ENCODE measurements around the gene ZNF536. TPM values are rescaled to one million over a fixed set of nuclear protein-coding genes. Genes with fewer than 3 reads are reported as not detected.

Gene ZNF536
- total RNA-seq, 1 experiment from 2014 or later: 2.9 TPM

GRCh38 chr19:30518965-30519606 is 146.9 kb downstream of the ZNF536 start:
- no peaks in the 10 kb centered on the region for H3K36me3 ChIP-seq (ENCODE audit: insufficient read depth, low read length, poor library complexity, severe bottlenecking)
- BruUV-seq (replicated peaks): no TSS peak
- H3K4me3 ChIP-seq (ENCODE audit: low read depth, low read length, poor library complexity, severe bottlenecking): no peak overlapping the region
- DNase-seq (ENCODE audit: low spot score): no peak
- H3K27ac ChIP-seq (ENCODE audit: low read depth, low read length, poor library complexity, severe bottlenecking): no peak overlapping the region
- no peaks in the 10 kb centered on the region for H3K27me3 ChIP-seq (replicated peaks; ENCODE audit: insufficient read depth, low read depth, low read length, poor library complexity)
- ChIA-PET POLR2A (ENCODE audit: low non-redundant PET) (interaction anchor here (0.6 kb wide), 1 partner anchor 397 kb away, joined by 5 read pairs; no protein-coding TSS in a partner anchor), CTCF (no interaction called here)
- no peak for TF ChIP-seq EZH2 (IDR thresholded peaks at IDR 0.05; ENCODE audit: borderline replicate concordance, low read depth, low read length, poor library complexity, severe bottlenecking)
- no peaks in the 10 kb centered on the region for H3K4me1 ChIP-seq (ENCODE audit: insufficient read depth, low read length, poor library complexity, severe bottlenecking)
- intact Hi-C loops (cut with micrococcal nuclease; ENCODE audit: unreplicated experiment): no loop called here
- no peaks in the 10 kb centered on the region for H3K9me3 ChIP-seq (ENCODE audit: low read depth, low read length, poor library complexity, severe bottlenecking)

DNA sequence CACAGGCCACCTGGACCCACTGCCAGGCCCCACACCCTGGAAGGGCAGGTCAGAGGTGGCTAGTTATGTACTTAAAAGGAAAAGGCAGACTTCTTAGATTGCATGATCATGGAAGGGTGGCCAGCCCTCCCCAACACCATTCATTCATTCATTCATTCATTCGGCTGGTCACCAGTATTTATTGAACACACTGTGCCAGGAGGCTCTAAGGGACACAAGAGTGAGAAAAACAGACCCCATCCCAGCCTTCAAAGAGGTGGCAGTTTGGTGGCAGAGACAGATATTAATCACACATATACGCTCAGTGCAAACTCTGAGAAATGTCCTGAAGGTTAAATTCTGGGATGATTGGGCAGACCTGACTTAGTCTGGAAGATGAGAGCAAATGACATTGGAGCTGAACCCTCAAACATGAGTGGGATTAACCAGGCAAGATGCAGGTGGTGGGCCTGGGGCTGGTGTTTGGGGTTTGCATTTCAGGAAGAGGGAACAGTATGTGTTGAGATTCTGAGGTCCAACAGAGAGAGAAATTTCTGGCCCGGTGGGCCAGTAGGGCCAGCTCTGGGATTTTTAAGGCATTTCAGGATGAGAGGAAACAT is 147.5 kb downstream of the ZNF536 start:
- no peaks in the 10 kb centered on the region for H3K4me1 ChIP-seq (ENCODE audit: insufficient read depth, low read length, poor library complexity, severe bottlenecking)
- no TSS peak for BruUV-seq (replicated peaks)
- no peak for DNase-seq (ENCODE audit: low spot score)
- H3K9me3 ChIP-seq (ENCODE audit: low read depth, low read length, poor library complexity, severe bottlenecking): no peaks in the 10 kb centered on the region
- H3K4me3 ChIP-seq (ENCODE audit: low read depth, low read length, poor library complexity, severe bottlenecking): no peak overlapping the region
- H3K36me3 ChIP-seq (ENCODE audit: insufficient read depth, low read length, poor library complexity, severe bottlenecking): no peaks in the 10 kb centered on the region
- POLR2A ChIA-PET (ENCODE audit: low non-redundant PET): interaction anchor here (0.6 kb wide), 1 partner anchor 397 kb away, joined by 5 read pairs; no protein-coding TSS in a partner anchor
- H3K27me3 ChIP-seq (replicated peaks; ENCODE audit: insufficient read depth, low read depth, low read length, poor library complexity): no peaks in the 10 kb centered on the region
- CTCF ChIA-PET: no interaction called here
- intact Hi-C loops (cut with micrococcal nuclease; ENCODE audit: unreplicated experiment): no loop called here
- no peak for TF ChIP-seq EZH2 (IDR thresholded peaks at IDR 0.05; ENCODE audit: borderline replicate concordance, low read depth, low read length, poor library complexity, severe bottlenecking)
- TF ChIP-seq, protein P1, sequence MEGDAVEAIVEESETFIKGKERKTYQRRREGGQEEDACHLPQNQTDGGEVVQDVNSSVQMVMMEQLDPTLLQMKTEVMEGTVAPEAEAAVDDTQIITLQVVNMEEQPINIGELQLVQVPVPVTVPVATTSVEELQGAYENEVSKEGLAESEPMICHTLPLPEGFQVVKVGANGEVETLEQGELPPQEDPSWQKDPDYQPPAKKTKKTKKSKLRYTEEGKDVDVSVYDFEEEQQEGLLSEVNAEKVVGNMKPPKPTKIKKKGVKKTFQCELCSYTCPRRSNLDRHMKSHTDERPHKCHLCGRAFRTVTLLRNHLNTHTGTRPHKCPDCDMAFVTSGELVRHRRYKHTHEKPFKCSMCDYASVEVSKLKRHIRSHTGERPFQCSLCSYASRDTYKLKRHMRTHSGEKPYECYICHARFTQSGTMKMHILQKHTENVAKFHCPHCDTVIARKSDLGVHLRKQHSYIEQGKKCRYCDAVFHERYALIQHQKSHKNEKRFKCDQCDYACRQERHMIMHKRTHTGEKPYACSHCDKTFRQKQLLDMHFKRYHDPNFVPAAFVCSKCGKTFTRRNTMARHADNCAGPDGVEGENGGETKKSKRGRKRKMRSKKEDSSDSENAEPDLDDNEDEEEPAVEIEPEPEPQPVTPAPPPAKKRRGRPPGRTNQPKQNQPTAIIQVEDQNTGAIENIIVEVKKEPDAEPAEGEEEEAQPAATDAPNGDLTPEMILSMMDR (conservative IDR thresholded peaks at IDR 0.05; ENCODE audit: low read depth, low read length): no peak
- no peak overlapping the region for H3K27ac ChIP-seq (ENCODE audit: low read depth, low read length, poor library complexity, severe bottlenecking)

- ChIA-PET CTCF (no interaction called here), POLR2A (ENCODE audit: low non-redundant PET) (no interaction called here)
- no peaks in the 10 kb centered on the region for H3K27me3 ChIP-seq (replicated peaks; ENCODE audit: insufficient read depth, low read depth, low read length, poor library complexity)
- H3K4me3 ChIP-seq (ENCODE audit: low read depth, low read length, poor library complexity, severe bottlenecking): no peak overlapping the region
- no peaks in the 10 kb centered on the region for H3K9me3 ChIP-seq (ENCODE audit: low read depth, low read length, poor library complexity, severe bottlenecking)
- H3K27ac ChIP-seq (ENCODE audit: low read depth, low read length, poor library complexity, severe bottlenecking): no peak overlapping the region
- BruUV-seq (replicated peaks): no TSS peak
- no peaks in the 10 kb centered on the region for H3K4me1 ChIP-seq (ENCODE audit: insufficient read depth, low read length, poor library complexity, severe bottlenecking)
- no peaks in the 10 kb centered on the region for H3K36me3 ChIP-seq (ENCODE audit: insufficient read depth, low read length, poor library complexity, severe bottlenecking)
- DNase-seq (ENCODE audit: low spot score): no peak
- TF ChIP-seq, protein P1 (conservative IDR thresholded peaks at IDR 0.05; ENCODE audit: low read depth, low read length): no peak
- no peak for TF ChIP-seq EZH2 (IDR thresholded peaks at IDR 0.05; ENCODE audit: borderline replicate concordance, low read depth, low read length, poor library complexity, severe bottlenecking)
- intact Hi-C loops (cut with micrococcal nuclease; ENCODE audit: unreplicated experiment): no loop called here
These were observed 148.7 kb downstream of the ZNF536 start for GRCh38 chr19:30520735-30521479.
